HG03280 (cell line): ENCODE measurements around the gene DDX56.

ENCODE experiments used
- ATAC-seq: cut with Tn5 transposase; IDR thresholded peaks from one replicate; pipeline ENCODE4 v1.9.1; 2021; ENCODE audit warnings: mild to moderate bottlenecking, moderate library complexity; ENCODE audit not compliant: unreplicated experiment

The DDX56 gene

GRCh38 chr7:44537442-44537841 lies 36.3 kb downstream of the DDX56 start:
- ATAC-seq, result no peak

GRCh38 chr7:44536090-44536489 lies 37.6 kb downstream of the DDX56 start:
- no peak for ATAC-seq

- ATAC-seq, result no peak
These were observed 38.2 kb downstream of the DDX56 start for GRCh38 chr7:44535348-44536064.

- peak; percentile 57 for ATAC-seq
These were observed 39.2 kb downstream of the DDX56 start for GRCh38 chr7:44534501-44534900.

GRCh38 chr7:44534087-44534486 lies 39.6 kb downstream of the DDX56 start:
- no peak for ATAC-seq

- ATAC-seq, result no peak
These were observed 40.2 kb downstream of the DDX56 start for GRCh38 chr7:44533301-44534055.

GRCh38 chr7:44531421-44532380 lies 42.0 kb downstream of the DDX56 start:
- no peak for ATAC-seq

- ATAC-seq, result no peak
These were observed 42.7 kb downstream of the DDX56 start for GRCh38 chr7:44530990-44531389.

GRCh38 chr7:44524811-44525388 lies 48.8 kb downstream of the DDX56 start:
- ATAC-seq, result no peak

GRCh38 chr7:44522315-44522714 lies 51.4 kb downstream of the DDX56 start:
- ATAC-seq, result no peak

- ATAC-seq, result no peak
These were observed 52.2 kb downstream of the DDX56 start for GRCh38 chr7:44521347-44522095.

GRCh38 chr7:44520574-44520973 lies 53.1 kb downstream of the DDX56 start:
- ATAC-seq, result no peak

- ATAC-seq, result no peak
These were observed 54.2 kb downstream of the DDX56 start for GRCh38 chr7:44519546-44519945.

- no peak for ATAC-seq
These were observed 54.9 kb downstream of the DDX56 start for GRCh38 chr7:44518761-44519160.

GRCh38 chr7:44517175-44517574 lies 56.5 kb downstream of the DDX56 start:
- ATAC-seq, result no peak
